Activated naive CD4-positive, alpha-beta T cell treated with anti-CD3 and anti-CD28 coated beads, Interleukin-2, amount 50 U/mL, for 16 hours (primary cell): ENCODE measurements around the gene TNFRSF25.
"Not testable (repeated sequence)": the region's sequence is repeated elsewhere in the genome, so short reads cannot be mapped to it uniquely, and the experiment has no call there.

Experiments used
- DNase-seq: peaks from one replicate; pipeline ENCODE4 v3.0.0-alpha.2; 2020

Gene TNFRSF25

DNA sequence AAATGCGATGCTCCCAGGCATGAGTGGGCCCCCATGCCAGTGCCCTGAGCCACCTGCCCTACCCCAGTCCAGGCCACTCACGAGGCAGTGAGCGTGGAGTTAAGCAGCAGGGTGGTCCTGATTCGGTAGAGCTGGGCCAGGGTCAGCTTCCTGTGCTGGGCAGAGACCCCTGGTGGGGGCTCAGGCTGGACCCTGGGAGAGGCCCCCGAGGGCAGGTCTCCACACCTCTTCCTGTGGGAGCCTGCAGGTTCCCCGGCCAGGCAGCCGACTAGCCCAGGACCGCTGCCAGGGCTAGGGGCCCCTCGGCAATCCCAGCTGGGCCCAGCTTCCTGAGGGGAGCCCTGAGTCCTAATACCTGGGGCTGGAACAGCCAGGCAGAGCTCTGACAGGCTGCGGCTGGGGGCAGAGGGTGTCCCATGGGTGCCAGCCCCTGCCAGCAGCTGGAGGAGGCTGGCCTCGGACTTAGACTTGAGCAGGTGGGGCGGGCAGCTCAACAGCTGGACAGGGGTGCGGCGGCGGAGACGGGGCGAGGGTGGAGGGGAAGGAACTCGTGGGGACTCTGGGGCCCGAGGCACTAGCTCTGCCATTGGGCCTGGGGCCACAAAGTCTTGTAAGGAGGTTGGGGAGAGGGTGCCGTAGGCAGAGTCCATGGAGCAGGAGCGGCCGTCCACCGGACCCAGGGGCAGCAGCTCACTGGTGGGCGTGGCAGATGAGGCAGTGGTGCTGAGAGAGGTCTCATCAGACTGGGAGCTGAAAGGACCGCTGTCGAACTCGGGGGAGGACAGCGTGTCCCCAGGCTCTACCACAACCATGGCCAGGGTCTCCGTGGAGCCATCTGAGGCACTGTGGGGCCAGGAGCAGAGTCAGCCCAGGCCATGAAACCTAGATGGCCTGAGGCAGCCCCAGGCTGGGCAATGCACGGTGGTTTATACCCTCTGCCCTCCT is 2.0 kb upstream of the TNFRSF25 start:
- DNase-seq = no peak

GRCh38 chr1:6467224-6467623 is 1.3 kb upstream of the TNFRSF25 start:
- no peak for DNase-seq

DNA sequence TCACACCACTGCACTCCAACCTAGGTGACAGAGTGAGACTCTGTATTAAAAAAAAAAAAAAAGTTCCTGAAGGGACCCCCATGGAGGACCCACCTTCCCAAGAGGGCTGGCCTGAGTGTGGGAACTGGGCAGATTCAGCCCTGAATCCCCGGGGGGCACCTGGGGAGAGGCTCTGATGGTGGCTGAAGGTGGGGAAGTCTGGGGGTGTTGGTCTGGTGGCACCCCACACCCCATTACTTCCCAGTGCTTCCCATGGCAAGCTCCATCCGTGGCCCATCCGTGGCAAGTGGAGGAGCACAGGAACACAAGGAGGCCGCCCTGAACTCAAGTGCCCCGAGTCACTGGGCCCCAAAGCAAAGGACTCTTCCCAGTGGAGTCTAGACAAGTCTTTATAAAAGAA is 778 bp upstream of the TNFRSF25 start:
- DNase-seq = no peak

- DNase-seq = peak; percentile 64
Measured at GRCh38 chr1:6465461-6466005, 440 bp downstream of the TNFRSF25 start.

DNA sequence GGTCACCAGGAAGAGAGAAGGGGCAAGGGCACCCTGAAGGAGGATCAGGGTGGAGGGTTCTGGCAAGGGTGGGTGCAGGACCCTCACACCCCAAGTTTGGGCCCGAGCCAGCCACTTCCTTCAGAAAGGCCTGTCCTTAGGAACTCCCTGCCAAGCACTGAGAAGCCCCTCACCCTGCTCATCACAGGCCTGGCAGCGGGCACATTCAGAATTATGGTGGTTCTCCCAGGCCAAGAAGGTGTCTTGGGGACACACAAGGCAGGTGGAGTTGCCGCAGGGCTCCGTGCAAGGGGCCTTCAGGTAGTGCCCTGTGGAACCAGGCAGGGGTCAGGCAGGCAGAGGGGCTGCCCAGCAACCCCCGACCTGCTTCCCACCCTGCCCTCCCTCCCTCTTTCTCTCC is 1.1 kb downstream of the TNFRSF25 start:
- no peak for DNase-seq

GRCh38 chr1:6464514-6464836 is 1.5 kb downstream of the TNFRSF25 start:
- DNase-seq = no peak

GRCh38 chr1:6463120-6463412 is 2.9 kb downstream of the TNFRSF25 start:
- DNase-seq = no peak

DNA sequence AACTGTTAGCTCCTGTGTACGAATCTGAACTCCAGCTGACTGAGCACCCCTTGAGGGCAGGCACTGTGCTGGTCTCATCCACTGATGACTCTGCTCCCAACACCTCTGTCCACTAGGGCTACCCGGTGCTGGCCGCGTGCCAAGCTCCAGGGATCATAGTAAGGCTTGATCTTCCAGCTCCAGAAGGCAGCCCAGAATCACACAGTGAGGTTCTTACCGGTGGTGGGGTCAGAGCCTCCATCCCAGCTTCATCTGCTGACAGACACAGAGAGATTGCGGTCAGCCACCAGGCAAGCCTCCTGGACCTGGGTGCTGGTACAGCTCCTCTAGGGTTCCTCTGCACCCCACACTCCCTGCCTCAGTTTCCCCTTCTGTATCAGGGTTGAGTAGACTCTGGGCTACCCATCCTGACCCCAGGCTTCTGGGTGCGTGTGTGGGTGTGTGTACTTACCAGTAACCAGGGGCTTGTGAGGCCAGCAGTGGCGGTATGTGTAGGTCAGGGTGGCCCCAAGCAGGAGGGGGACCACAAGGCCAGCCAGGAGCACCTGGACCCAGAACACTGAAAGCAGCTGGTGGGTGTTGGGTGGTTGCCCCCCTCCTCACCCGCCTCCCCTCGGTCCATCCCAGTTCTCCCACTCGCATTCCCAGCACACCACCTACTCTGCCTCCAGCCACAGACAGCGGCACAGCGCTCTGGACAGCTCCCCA is 3.4 kb downstream of the TNFRSF25 start:
- DNase-seq = no peak

- no peak for DNase-seq
Measured at GRCh38 chr1:6461538-6462411, 4.2 kb downstream of the TNFRSF25 start.

- DNase-seq = no peak
Measured at GRCh38 chr1:6461051-6461530, 4.9 kb downstream of the TNFRSF25 start.

GRCh38 chr1:6460301-6461050 is 5.5 kb downstream of the TNFRSF25 start:
- peak; percentile 86 for DNase-seq

- peak; percentile 40 for DNase-seq
Measured at GRCh38 chr1:6459850-6460265, 6.1 kb downstream of the TNFRSF25 start.

DNA sequence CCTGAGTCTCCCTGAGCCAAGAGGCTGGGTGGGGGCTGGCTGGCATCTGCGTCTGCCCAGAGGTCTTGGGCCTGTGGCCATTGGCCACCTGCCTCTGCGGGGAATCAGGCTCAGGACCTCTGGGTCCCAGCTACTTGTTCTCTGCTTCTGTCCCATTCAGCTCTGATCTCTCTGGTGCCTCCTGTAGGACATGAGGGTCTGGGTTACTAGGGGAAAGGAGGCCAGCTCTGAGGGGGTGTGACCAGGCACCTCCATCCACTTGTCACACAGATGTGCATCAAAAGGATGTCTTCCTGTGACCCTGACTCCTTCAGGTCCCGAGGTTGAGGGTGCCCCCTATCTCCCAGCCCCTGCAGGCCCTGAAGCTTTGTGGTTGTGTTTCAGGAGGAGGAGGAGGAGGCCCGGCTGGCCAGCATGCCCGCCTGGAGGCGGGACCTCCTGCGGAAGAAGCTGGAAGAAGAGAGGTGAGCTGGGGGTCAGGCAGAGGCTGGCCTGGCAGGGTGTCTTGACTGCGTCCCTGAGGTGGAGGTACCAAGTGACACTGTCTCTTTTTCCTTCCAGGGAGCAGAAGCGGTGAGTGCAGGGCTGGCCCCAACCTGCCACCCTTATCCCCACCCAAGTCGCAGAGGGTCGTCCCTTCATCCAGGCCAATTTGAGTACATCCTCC is 9.0 kb downstream of the TNFRSF25 start:
- no peak for DNase-seq

DNA sequence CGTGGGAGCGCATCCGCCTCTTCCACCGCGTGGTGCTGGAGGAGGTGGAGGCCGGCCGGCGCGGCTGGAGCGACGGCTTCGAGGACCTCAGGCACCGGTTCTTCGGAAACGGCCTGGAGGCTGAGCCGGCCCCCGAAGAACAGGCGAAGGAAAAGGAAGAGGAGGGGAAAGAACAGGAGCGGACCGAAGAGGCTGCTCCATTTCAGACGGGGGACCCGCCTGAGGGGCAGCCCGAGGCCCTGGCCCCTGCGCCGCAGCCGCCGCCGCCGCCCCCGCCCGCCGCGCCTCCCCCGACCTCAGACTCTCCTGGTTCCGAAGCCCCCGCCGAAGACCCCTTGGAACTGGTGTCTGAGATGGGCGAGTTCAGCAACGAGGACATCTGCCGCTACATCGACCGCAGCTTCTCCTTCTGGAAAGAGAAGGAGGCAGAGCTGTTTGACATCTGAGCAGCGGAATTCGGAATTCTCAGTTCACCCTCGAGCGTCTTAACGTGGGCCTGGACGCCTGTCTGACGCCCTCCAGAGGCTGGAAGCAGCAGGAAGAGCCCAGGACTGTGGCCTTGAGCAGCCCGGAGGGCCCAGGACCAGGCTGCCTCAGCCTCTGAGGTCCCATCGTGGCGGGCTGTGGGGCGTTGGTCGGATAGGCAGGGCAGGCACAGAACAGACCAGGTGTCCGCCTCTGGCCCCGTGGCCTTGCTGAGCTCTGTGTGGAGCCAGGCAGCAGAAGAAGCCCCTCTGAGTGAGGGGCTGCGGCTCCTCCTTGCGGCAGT is 10.0 kb downstream of the TNFRSF25 start:
- not testable (repeated sequence) for DNase-seq

DNA sequence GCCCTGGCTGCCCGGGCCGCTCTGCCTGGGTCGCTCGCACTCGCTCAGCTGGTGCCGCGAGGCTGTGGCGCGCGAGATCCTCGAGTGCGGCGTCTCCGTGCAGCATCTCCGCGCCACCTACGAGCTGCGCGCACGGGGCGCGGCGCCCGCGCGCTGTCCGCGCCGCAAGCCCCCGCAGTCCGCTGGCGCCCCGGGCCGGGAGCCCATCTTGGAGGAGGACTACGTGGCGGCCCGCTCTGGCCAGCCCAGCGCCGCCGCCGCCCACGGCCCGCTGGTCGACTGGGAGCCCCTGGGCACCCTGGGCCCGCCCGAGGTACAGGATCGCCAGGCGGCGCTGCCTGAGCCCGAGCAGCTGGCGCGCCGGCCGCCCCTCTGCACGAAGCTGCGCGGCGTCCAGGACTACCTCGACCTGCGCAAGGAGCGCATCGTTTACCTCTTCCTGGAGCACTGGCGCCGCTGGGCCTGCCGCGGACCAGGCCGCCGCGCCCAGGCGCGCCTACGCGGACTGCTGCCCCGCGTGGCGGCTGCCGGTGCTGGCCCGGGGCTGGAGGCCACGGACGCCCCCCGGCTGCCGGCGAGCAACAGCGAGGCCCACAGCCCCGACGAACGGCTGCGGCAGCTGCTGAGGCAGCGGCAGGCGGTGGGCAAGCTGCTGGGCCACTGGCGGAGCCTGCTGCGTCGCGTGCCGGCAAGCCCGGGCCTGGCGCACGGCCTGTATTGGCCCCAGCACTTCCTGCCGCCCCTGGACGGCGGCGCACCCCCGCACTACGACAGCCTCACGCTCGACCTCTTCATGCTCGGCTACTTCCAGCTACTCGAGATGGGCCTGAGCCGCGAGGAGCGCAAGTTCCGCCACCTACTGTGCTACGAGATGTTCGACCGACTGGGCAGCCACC is 10.9 kb downstream of the TNFRSF25 start:
- DNase-seq = peak; percentile 37

- DNase-seq = not testable (repeated sequence)
Measured at GRCh38 chr1:6453895-6454855, 11.8 kb downstream of the TNFRSF25 start.

- DNase-seq = no peak
Measured at GRCh38 chr1:6450943-6451373, 15.0 kb downstream of the TNFRSF25 start.

DNA sequence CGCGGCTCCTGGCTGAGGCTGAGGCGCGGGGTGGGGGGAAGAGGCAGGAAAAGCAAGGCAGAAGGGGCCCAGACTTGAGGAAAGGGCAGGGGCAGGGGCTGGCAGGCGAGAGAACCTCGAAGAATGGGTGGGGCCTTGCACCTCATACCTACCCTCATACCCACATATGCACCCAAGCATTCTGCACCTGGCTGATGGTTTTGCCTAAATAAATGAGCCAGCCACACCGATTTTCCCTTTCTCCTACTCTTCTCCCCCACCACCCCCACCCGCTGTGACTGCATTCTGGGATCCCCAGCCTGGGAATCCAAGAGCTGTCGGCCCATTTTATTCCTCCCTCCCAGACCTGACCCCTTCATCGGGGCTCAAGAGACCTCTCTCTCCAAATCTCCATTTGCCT is 15.5 kb downstream of the TNFRSF25 start:
- not testable (repeated sequence) for DNase-seq
